Panc1 (cell line): Measurements from ENCODE around the gene CCND1. TPM values are rescaled to one million over a fixed set of nuclear protein-coding genes. Genes with fewer than 3 reads are reported as not detected.

Experiments used
- ATAC-seq: fragments of 200-7000 bp; cut with Tn5 transposase; 2 replicates; pipeline ENCODE4 v1.9.1; 2020; ENCODE audit warnings: mild to moderate bottlenecking, moderate library complexity
- BruUV-seq: library from RNA; stranded (reverse); fragments of 400-500 nt; replicated peaks from 2 replicates; lab custom pipeline; 2021; lab: Mats Ljungman, UMichigan
- CTCF ChIA-PET: fragments of 300-600 bp; sonication (Branson Sonifier 250); formaldehyde crosslinking; loops from one replicate; lab custom pipeline; 2022; ENCODE audit warnings: antibody characterized with exemption; lab: Charles Lee
- POLR2A ChIA-PET: fragments of 300-600 bp; sonication (Branson Sonifier 250); formaldehyde crosslinking; loops from one replicate; lab custom pipeline; 2022; ENCODE audit warnings: antibody characterized with exemption; lab: Charles Lee
- DNase-seq: peaks from one replicate; pipeline ENCODE4 v3.0.0-alpha.2; 2010; ENCODE audit warnings: low read depth, low spot score
- H3K27ac ChIP-seq: 2 replicates; pipeline ENCODE4 v1.5.1; 2011; ENCODE audit warnings: mild to moderate bottlenecking, low read length, inconsistent platforms
- H3K27me3 ChIP-seq: fragments of 200-500 bp; sonication (Bioruptor generic); 2 replicates; pipeline ENCODE4 v1.6.0; 2014; ENCODE audit warnings: low read length, inconsistent platforms; ENCODE audit not compliant: control insufficient read depth, insufficient read depth
- H3K36me3 ChIP-seq: fragments of 200-500 bp; sonication (Bioruptor generic); 2 replicates; pipeline ENCODE4 v1.5.1; 2014; ENCODE audit warnings: inconsistent platforms, mild to moderate bottlenecking, low read length, moderate library complexity; ENCODE audit not compliant: control insufficient read depth, insufficient read depth
- H3K4me1 ChIP-seq: 2 replicates; pipeline ENCODE4 v1.5.1; 2011; ENCODE audit warnings: inconsistent platforms, mild to moderate bottlenecking, low read length, moderate library complexity; ENCODE audit not compliant: control insufficient read depth, insufficient read depth
- H3K4me3 ChIP-seq, 2 experiments: 2 replicates each; pipeline ENCODE4 v1.5.1; 2011 to 2012; ENCODE audit warnings: low read depth in 2 of 2, low read length in 2 of 2, mild to moderate bottlenecking in 2 of 2, inconsistent platforms in 1 of 2, moderate library complexity in 1 of 2
- H3K9me3 ChIP-seq: fragments of 200-500 bp; sonication (Bioruptor generic); 2 replicates; pipeline ENCODE4 v1.5.1; 2014; ENCODE audit warnings: low read depth, mild to moderate bottlenecking, inconsistent platforms, low read length, moderate library complexity; ENCODE audit not compliant: control insufficient read depth, insufficient read depth
- POLR2AphosphoS5 ChIP-seq: IDR thresholded peaks from 2 replicates; pipeline ENCODE4 v1.6.1; 2012; ENCODE audit warnings: mild to moderate bottlenecking, low read depth, low read length, moderate library complexity
- SIN3A ChIP-seq: IDR thresholded peaks from 2 replicates; pipeline ENCODE4 v1.6.1; 2012; ENCODE audit warnings: low read depth, mild to moderate bottlenecking, low read length, moderate library complexity, borderline replicate concordance; ENCODE audit not compliant: insufficient read depth
- TCF7L2 ChIP-seq: IDR thresholded peaks from 2 replicates; pipeline ENCODE4 v1.6.1; 2011; ENCODE audit warnings: mild to moderate bottlenecking, low read depth, low read length, inconsistent platforms
- in situ Hi-C: cut with HindIII; loops from 2 replicates; pipeline ENCODE4 v1.10.0; 2016; ENCODE audit warnings: low sequenced_read_pairs, low pct_unique_long_range_greater_than_20kb
- intact Hi-C: fragments of 100-400 bp; cut with micrococcal nuclease; formaldehyde crosslinking; loops from one replicate; pipeline ENCODE4 v1.10.0; 2022; ENCODE audit not compliant: unreplicated experiment
- total RNA-seq: library from RNA; stranded (reverse); gene quantifications from one replicate; pipeline ENCODE4 v1.2.1, GENCODE V29; 2021; ENCODE audit not compliant: unreplicated experiment
- TF ChIP-seq, protein P1 (sequence below), 2 experiments: IDR thresholded peaks; 2 replicates each; pipeline ENCODE4 v1.6.1; 2011 to 2012; ENCODE audit warnings: low read depth in 2 of 2, control low read depth in 1 of 2, low read length in 1 of 2, mild to moderate bottlenecking in 1 of 2, moderate library complexity in 1 of 2; ENCODE audit not compliant: insufficient read depth in 1 of 2
- TF ChIP-seq, protein P2 (sequence below): fragments of 450-650 bp; IDR thresholded peaks from 2 replicates; pipeline ENCODE4 v1.5.1; 2017; ENCODE audit warnings: mild to moderate bottlenecking

Gene CCND1
- total RNA-seq, 1 experiment from 2014 or later = 259 TPM

DNA sequence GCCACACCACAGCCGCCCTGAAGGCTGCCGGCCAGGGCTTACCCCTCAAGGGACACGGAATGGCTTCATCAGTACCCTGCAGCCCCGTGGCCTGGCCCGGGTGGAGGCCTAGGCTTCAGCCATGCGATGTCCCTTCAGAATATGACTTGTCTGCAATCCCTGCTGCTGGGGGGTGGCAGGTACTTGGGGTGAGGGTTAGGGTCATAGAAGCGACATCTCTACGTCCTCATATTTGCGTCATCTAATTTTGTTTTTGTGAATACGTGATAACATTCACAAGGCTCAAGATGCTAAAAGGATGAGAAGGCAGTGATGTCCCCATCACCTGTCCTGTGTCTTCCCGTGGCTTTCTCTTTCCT lies 6.4 kb downstream of the CCND1 start:
- TF ChIP-seq, protein P1, sequence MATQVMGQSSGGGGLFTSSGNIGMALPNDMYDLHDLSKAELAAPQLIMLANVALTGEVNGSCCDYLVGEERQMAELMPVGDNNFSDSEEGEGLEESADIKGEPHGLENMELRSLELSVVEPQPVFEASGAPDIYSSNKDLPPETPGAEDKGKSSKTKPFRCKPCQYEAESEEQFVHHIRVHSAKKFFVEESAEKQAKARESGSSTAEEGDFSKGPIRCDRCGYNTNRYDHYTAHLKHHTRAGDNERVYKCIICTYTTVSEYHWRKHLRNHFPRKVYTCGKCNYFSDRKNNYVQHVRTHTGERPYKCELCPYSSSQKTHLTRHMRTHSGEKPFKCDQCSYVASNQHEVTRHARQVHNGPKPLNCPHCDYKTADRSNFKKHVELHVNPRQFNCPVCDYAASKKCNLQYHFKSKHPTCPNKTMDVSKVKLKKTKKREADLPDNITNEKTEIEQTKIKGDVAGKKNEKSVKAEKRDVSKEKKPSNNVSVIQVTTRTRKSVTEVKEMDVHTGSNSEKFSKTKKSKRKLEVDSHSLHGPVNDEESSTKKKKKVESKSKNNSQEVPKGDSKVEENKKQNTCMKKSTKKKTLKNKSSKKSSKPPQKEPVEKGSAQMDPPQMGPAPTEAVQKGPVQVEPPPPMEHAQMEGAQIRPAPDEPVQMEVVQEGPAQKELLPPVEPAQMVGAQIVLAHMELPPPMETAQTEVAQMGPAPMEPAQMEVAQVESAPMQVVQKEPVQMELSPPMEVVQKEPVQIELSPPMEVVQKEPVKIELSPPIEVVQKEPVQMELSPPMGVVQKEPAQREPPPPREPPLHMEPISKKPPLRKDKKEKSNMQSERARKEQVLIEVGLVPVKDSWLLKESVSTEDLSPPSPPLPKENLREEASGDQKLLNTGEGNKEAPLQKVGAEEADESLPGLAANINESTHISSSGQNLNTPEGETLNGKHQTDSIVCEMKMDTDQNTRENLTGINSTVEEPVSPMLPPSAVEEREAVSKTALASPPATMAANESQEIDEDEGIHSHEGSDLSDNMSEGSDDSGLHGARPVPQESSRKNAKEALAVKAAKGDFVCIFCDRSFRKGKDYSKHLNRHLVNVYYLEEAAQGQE (IDR thresholded peaks at IDR 0.05; ENCODE audit: insufficient read depth in 1 of 2, low read depth in 2 of 2, low read length in 1 of 2) = no peak
- TF ChIP-seq SIN3A = no peak
- TF ChIP-seq, protein P2, sequence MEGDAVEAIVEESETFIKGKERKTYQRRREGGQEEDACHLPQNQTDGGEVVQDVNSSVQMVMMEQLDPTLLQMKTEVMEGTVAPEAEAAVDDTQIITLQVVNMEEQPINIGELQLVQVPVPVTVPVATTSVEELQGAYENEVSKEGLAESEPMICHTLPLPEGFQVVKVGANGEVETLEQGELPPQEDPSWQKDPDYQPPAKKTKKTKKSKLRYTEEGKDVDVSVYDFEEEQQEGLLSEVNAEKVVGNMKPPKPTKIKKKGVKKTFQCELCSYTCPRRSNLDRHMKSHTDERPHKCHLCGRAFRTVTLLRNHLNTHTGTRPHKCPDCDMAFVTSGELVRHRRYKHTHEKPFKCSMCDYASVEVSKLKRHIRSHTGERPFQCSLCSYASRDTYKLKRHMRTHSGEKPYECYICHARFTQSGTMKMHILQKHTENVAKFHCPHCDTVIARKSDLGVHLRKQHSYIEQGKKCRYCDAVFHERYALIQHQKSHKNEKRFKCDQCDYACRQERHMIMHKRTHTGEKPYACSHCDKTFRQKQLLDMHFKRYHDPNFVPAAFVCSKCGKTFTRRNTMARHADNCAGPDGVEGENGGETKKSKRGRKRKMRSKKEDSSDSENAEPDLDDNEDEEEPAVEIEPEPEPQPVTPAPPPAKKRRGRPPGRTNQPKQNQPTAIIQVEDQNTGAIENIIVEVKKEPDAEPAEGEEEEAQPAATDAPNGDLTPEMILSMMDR = no peak
- TF ChIP-seq TCF7L2 = no peak
- TF ChIP-seq POLR2AphosphoS5 = no peak
- Histone ChIP-seq H3K27ac (no peak overlapping the region), H3K9me3 (no peaks in the 10 kb centered on the region), H3K4me3 (no peak overlapping the region), H3K4me1 (peaks cover 28% of the 10 kb centered on the region), H3K36me3 (peaks cover 22% of the 10 kb centered on the region), H3K27me3 (no peaks in the 10 kb centered on the region)
- BruUV-seq = no TSS peak
- CTCF ChIA-PET = no interaction called here
- in situ Hi-C loops = no loop called here
- 0 out of 2 replicates have a peak, but pooled peaks have one; percentile 2 for ATAC-seq
- no peak for DNase-seq
- intact Hi-C loops = no loop called here
- POLR2A ChIA-PET = no interaction called here

DNA sequence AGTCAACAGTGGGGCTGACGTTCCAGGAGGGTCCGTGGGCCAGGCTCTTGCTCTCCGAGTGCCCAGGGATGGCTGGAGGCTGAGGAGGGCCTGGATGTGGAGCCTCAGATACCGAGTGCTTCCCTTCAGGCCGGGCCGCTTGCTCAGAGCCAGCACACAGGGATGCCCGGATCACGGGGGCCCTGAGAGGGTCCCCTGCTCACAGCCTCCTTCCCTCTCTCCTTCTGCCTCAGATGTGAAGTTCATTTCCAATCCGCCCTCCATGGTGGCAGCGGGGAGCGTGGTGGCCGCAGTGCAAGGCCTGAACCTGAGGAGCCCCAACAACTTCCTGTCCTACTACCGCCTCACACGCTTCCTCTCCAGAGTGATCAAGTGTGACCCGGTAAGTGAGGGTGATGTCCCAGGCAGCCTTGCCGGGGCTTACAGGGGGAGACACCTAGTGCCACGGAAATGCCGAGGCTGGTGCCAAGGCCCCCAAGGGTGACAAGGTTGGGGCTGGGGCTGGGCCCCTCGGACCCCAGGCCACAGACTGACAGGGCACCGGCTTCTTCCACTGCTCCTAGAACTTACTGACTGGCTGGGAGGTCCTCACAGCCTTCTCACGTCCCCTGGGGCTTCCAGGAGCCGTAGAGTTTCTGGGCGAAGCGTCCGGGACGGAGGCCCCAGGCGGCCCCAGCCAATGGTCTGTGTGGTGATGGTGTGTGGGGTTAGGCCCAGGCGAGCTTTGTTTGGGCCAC lies 7.0 kb downstream of the CCND1 start:
- no peak overlapping the region for H3K27ac ChIP-seq
- H3K4me3 ChIP-seq = no peak overlapping the region
- ATAC-seq = no peak
- H3K27me3 ChIP-seq = no peaks in the 10 kb centered on the region
- ChIA-PET POLR2A (no interaction called here), CTCF (no interaction called here)
- BruUV-seq = no TSS peak
- TF ChIP-seq POLR2AphosphoS5 = no peak
- TF ChIP-seq, protein P1 (IDR thresholded peaks at IDR 0.05; ENCODE audit: insufficient read depth in 1 of 2, low read depth in 2 of 2, low read length in 1 of 2) = no peak
- TF ChIP-seq TCF7L2 = no peak
- TF ChIP-seq SIN3A = no peak
- TF ChIP-seq, protein P2 = no peak
- peaks cover 20% of the 10 kb centered on the region for H3K36me3 ChIP-seq
- H3K9me3 ChIP-seq = no peaks in the 10 kb centered on the region
- intact Hi-C loops (no loop called here), in situ Hi-C loops (no loop called here)
- peaks cover 31% of the 10 kb centered on the region for H3K4me1 ChIP-seq
- no peak for DNase-seq
